Endodermal cell (in vitro differentiated cells): ENCODE measurements around the gene G0S2. TPM values are rescaled to one million over a fixed set of nuclear protein-coding genes. Genes with fewer than 3 reads are reported as not detected.

Experiments
- DNase-seq: peaks from one replicate; pipeline ENCODE4 v3.0.0-alpha.2; 2017
- H3K27ac ChIP-seq: 2 replicates; pipeline ENCODE4 v1.5.1; 2013; ENCODE audit warnings: mild to moderate bottlenecking, low read depth, low read length, moderate library complexity
- H3K27me3 ChIP-seq: 2 replicates; pipeline ENCODE4 v1.6.1; 2013; ENCODE audit warnings: mild to moderate bottlenecking, low read length, moderate library complexity; ENCODE audit not compliant: insufficient read depth, control insufficient read depth, poor library complexity, severe bottlenecking
- H3K36me3 ChIP-seq: 2 replicates; pipeline ENCODE4 v1.7.0; 2013; ENCODE audit warnings: mild to moderate bottlenecking, low read length, moderate library complexity; ENCODE audit not compliant: control insufficient read depth, insufficient read depth
- H3K4me1 ChIP-seq: one replicate; pipeline ENCODE4 v1.7.0; 2013; ENCODE audit warnings: low read length; ENCODE audit not compliant: control insufficient read depth, insufficient read depth
- H3K4me3 ChIP-seq: 2 replicates; pipeline ENCODE4 v1.5.1; 2013; ENCODE audit warnings: mild to moderate bottlenecking, low read length, moderate library complexity
- H3K9ac ChIP-seq: 2 replicates; pipeline ENCODE4 v1.6.1; 2013; ENCODE audit warnings: mild to moderate bottlenecking, low read length, moderate library complexity; ENCODE audit not compliant: poor library complexity, severe bottlenecking; ENCODE audit errors: extremely low read depth
- H3K9me3 ChIP-seq: 2 replicates; pipeline ENCODE4 v1.6.1; 2013; ENCODE audit warnings: mild to moderate bottlenecking, low read length, moderate library complexity; ENCODE audit not compliant: control insufficient read depth
- H3K27ac Mint-ChIP-seq: 2 replicates; pipeline ENCODE4 v1.8.0; 2020; ENCODE audit warnings: mixed read lengths
- H3K27me3 Mint-ChIP-seq: 2 replicates; pipeline ENCODE4 v1.8.0; 2021; ENCODE audit warnings: mild to moderate bottlenecking, mixed read lengths; ENCODE audit not compliant: insufficient read depth
- H3K36me3 Mint-ChIP-seq: 2 replicates; pipeline ENCODE4 v1.8.0; 2020; ENCODE audit warnings: low read depth, mixed read lengths
- H3K4me1 Mint-ChIP-seq: 2 replicates; pipeline ENCODE4 v1.8.0; 2020; ENCODE audit warnings: mixed read lengths
- H3K4me3 Mint-ChIP-seq: 2 replicates; pipeline ENCODE4 v1.8.0; 2020; ENCODE audit warnings: mild to moderate bottlenecking, moderate library complexity, mixed read lengths
- H3K9me3 Mint-ChIP-seq: 2 replicates; pipeline ENCODE4 v1.8.0; 2020; ENCODE audit warnings: mild to moderate bottlenecking, mixed read lengths
- whole genome bisulfite sequencing, 2 experiments: methylation state at CpG; one replicate each; pipeline versions ENCODE4 v1.1.5 to v1.1.7; 2013; ENCODE audit warnings: missing lambda C conversion rate in 2 of 2, mixed read lengths in 1 of 2; ENCODE audit not compliant: insufficient coverage in 1 of 2, insufficient read length in 1 of 2; 5-methylcytosine and 5-hydroxymethylcytosine counted together
- total RNA-seq, 2 donors: library from RNA; stranded (reverse); fragmentation: NEBNext Ultra II Directional in 1 of 2; extraction: Animal tissue kit (Norgen Biotek cat#: 25700) in 1 of 2; gene quantifications; 2 replicates in 1 of 2; 3 replicates in 1 of 2; pipeline ENCODE4 v1.2.1, GENCODE V29; 2021
- TF ChIP-seq, protein P1 (sequence below): fragments of 200-600 bp; sonication (generic); conservative IDR thresholded peaks from 2 replicates; pipeline ENCODE4 v1.5.0; 2021; ENCODE audit warnings: antibody characterized with exemption, mild to moderate bottlenecking

The G0S2 gene
- total RNA-seq, 2 donors from 2014 or later, result not detected

DNA sequence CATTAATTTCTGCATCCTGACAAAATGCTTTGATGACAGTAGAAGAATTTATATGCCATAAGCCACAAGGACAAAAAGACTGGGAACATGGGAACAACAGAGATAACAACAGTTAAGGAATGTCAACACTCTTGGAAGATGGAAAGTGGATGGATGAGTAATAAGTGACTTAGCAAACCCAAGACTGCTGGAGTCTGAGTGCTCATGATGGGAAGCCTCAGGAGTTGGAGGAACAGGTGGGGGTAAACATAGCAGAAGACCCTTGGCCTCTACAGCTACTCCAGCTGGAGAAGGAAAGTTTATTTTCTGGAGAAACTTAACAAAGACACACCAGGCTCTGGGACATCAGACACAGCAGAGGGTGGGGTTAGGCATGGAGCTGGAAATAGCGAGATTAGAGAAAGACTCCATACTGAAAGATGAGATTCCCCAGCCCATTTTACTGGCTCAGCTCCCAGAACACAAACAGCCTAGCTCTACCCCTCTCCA, 13.6 kb downstream of the G0S2 start:
- Mint-ChIP-seq H3K9me3 (no peaks in the 10 kb centered on the region), H3K4me3 (no peak overlapping the region), H3K4me1 (no peaks in the 10 kb centered on the region), H3K36me3 (no peaks in the 10 kb centered on the region), H3K27ac (no peak overlapping the region), H3K27me3 (peaks cover 11% of the 10 kb centered on the region)
- Histone ChIP-seq H3K4me1 (no peaks in the 10 kb centered on the region), H3K36me3 (no peaks in the 10 kb centered on the region), H3K9ac (no peak overlapping the region), H3K4me3 (no peak overlapping the region), H3K27ac (no peak overlapping the region), H3K27me3 (peaks cover 32% of the 10 kb centered on the region), H3K9me3 (no peaks in the 10 kb centered on the region)
- 93% methylated on average over 1 of the region's 1 CpG; no CpG with 5 or more reads in 1 of the 2 experiments for WGBS, 2 experiments
- TF ChIP-seq, protein P1, sequence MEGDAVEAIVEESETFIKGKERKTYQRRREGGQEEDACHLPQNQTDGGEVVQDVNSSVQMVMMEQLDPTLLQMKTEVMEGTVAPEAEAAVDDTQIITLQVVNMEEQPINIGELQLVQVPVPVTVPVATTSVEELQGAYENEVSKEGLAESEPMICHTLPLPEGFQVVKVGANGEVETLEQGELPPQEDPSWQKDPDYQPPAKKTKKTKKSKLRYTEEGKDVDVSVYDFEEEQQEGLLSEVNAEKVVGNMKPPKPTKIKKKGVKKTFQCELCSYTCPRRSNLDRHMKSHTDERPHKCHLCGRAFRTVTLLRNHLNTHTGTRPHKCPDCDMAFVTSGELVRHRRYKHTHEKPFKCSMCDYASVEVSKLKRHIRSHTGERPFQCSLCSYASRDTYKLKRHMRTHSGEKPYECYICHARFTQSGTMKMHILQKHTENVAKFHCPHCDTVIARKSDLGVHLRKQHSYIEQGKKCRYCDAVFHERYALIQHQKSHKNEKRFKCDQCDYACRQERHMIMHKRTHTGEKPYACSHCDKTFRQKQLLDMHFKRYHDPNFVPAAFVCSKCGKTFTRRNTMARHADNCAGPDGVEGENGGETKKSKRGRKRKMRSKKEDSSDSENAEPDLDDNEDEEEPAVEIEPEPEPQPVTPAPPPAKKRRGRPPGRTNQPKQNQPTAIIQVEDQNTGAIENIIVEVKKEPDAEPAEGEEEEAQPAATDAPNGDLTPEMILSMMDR, result no peak
- DNase-seq, result no peak

DNA sequence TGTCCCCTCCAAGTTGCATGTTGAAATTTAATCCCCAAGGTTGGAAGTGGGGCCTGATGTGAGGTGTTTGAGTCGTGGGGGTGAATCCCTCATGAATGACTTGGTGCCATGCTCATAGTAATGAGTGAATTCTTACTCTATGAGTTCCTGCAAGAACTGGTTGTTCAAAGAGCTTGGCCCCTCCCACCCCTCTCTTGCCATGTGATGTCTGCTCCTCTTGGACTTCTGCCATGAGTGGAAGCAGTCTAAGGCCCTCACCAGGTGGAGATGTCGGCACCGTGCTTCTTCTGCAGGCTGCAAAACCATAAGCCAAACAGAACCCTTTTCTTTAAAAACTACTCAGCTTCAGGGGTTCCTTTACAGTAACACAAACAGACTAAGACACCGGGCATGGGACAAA, 14.3 kb downstream of the G0S2 start:
- no peaks in the 10 kb centered on the region for H3K36me3 Mint-ChIP-seq
- Histone ChIP-seq H3K9ac (no peak overlapping the region), H3K9me3 (no peaks in the 10 kb centered on the region), H3K36me3 (no peaks in the 10 kb centered on the region), H3K27me3 (peaks cover 34% of the 10 kb centered on the region), H3K27ac (no peak overlapping the region), H3K4me1 (no peaks in the 10 kb centered on the region), H3K4me3 (no peak overlapping the region)
- H3K27ac Mint-ChIP-seq, result no peak overlapping the region
- TF ChIP-seq, protein P1, result no peak
- H3K27me3 Mint-ChIP-seq, result peaks cover 18% of the 10 kb centered on the region
- H3K4me1 Mint-ChIP-seq, result no peaks in the 10 kb centered on the region
- WGBS, 2 experiments, result 67 to 76% methylated on average over 3 to 4 of the region's 4 CpGs
- no peak overlapping the region for H3K4me3 Mint-ChIP-seq
- no peaks in the 10 kb centered on the region for H3K9me3 Mint-ChIP-seq
- DNase-seq, result no peak

DNA sequence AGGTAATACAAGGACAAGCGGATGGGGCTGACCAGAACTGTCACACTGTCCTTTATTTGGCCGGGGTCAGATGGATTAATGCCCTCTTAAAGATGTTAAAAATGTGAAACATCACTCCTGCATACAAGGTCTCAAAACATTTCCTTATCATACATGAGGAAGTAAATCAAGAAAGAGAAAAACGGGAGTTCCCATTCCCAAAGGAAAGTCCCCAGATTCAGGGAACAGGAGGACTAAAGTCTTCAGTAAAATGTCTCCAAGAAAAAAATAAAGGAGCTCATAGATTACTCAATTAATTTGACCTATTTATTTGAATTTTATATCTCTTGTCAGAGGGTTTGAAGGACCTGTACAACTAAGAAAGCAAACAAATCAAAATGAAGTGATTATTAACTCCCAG, 16.0 kb downstream of the G0S2 start:
- TF ChIP-seq, protein P1, result no peak
- Histone ChIP-seq H3K36me3 (no peaks in the 10 kb centered on the region), H3K27me3 (peaks cover 36% of the 10 kb centered on the region), H3K9ac (no peak overlapping the region), H3K4me3 (no peak overlapping the region), H3K9me3 (no peaks in the 10 kb centered on the region), H3K27ac (no peak overlapping the region), H3K4me1 (no peaks in the 10 kb centered on the region)
- Mint-ChIP-seq H3K27ac (no peak overlapping the region), H3K27me3 (peaks cover 23% of the 10 kb centered on the region), H3K9me3 (no peaks in the 10 kb centered on the region), H3K4me1 (no peaks in the 10 kb centered on the region), H3K36me3 (no peaks in the 10 kb centered on the region), H3K4me3 (no peak overlapping the region)
- no peak for DNase-seq
- WGBS, 2 experiments, result 91 to 100% methylated on average over 2 to 3 of the region's 3 CpGs
